ENCODE data around the gene GJA5. TPM values are rescaled to one million over a fixed set of nuclear protein-coding genes. Genes with fewer than 3 reads are reported as not detected.
A peak's percentile ranks its signal among the peaks of the same experiment; 100 is the strongest.

GJA5 gene
- total and polyA plus RNA-seq, 2 donors (not counting 3 experiments of a cell fraction or from before 2014, with no cell fraction given) = 0.55 to 5.9 TPM

GRCh38 chr1:147762233-147763024 is 2.0 kb upstream of the GJA5 start:
- no peaks in the 10 kb centered on the region for H3K79me2 ChIP-seq (ENCODE audit: control insufficient read depth, insufficient read depth, low read length)
- H3K9ac ChIP-seq (replicated peaks; ENCODE audit: extremely low read depth, insufficient read depth, low read length) = no peak overlapping the region
- no peak overlapping the region for H3K27ac ChIP-seq (ENCODE audit: insufficient read depth, low read depth, low read length)
- peak; percentile 84 for FAIRE-seq
- BruUV-seq (replicated peaks) = no TSS peak
- dilution Hi-C loops (cut with MboI; ENCODE audit: extremely low pct_ligation_motif_present, low sequenced_read_pairs) = no loop called here
- POLR2A ChIA-PET = no interaction called here
- TF ChIP-seq EZH2 (IDR thresholded peaks at IDR 0.05; ENCODE audit: borderline replicate concordance, low read depth, low read length, severe bottlenecking) (no peak), CTCF (IDR thresholded peaks at IDR 0.05; ENCODE audit: extremely low read depth in 1 of 2, insufficient read depth in 1 of 2, low read depth in 1 of 2, low read length in 2 of 2) (no peak), POLR2AphosphoS5 (IDR thresholded peaks at IDR 0.05; ENCODE audit: insufficient read depth, low read depth, low read length) (peak; percentile 22), GATA2 (IDR thresholded peaks at IDR 0.05; ENCODE audit: insufficient read depth, insufficient read length, low read depth, low read length) (peak; percentile 92), MYC (IDR thresholded peaks at IDR 0.05; ENCODE audit: low read depth, low read length) (no peak), POLR2A (IDR thresholded peaks at IDR 0.05; ENCODE audit: low read depth, low read length) (no peak)
- TF ChIP-seq, protein P1, sequence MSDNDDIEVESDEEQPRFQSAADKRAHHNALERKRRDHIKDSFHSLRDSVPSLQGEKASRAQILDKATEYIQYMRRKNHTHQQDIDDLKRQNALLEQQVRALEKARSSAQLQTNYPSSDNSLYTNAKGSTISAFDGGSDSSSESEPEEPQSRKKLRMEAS (IDR thresholded peaks at IDR 0.05; ENCODE audit: insufficient read depth, insufficient read length) = no peak
- no peak overlapping the region for H3K4me3 ChIP-seq (replicated peaks in 1 of 3; ENCODE audit: insufficient read depth in 1 of 3, low read depth in 1 of 3, low read length in 3 of 3)
- no peaks in the 10 kb centered on the region for H4K20me1 ChIP-seq (replicated peaks; ENCODE audit: control insufficient read depth, extremely low read depth, insufficient read depth, low read length)
- H3K4me2 ChIP-seq (ENCODE audit: insufficient read depth, low read length) = peak overlapping the region; percentile 53
- no peaks in the 10 kb centered on the region for H3K9me1 ChIP-seq (replicated peaks; ENCODE audit: control insufficient read depth, extremely low read depth, insufficient read depth, low read length)
- peaks cover 19 to 26% of the 10 kb centered on the region in 2 experiments for H3K27me3 ChIP-seq (ENCODE audit: control insufficient read depth in 2 of 2, insufficient read depth in 2 of 2, low read length in 2 of 2)
- CTCF ChIA-PET = interaction anchor here (1.0 kb wide), 2 partner anchors 19 to 120 kb away, joined by 3 to 4 read pairs; no protein-coding TSS in a partner anchor
- no peaks in the 10 kb centered on the region for H3K9me3 ChIP-seq (replicated peaks; ENCODE audit: control insufficient read depth, insufficient read depth, low read length)
- DNase-seq (ENCODE audit: low read depth, low spot score) = peak; percentile 41
- H3K4me1 ChIP-seq (ENCODE audit: control insufficient read depth, extremely low read depth, insufficient read depth, low read length) = peaks cover 16% of the 10 kb centered on the region
- no peak overlapping the region for H2AFZ ChIP-seq (ENCODE audit: low read depth, low read length)
- intact Hi-C loops (cut with micrococcal nuclease) = loop anchor here (1.0 to 10.0 kb wide), 3 partner anchors 8 to 62 kb away; no protein-coding TSS in a partner anchor
- no peaks in the 10 kb centered on the region for H3K36me3 ChIP-seq (ENCODE audit: control insufficient read depth in 2 of 2, extremely low read depth in 1 of 2, insufficient read depth in 2 of 2, low read length in 2 of 2)
